SU-DHL-6 (cell line): ENCODE data around the gene SBNO2.

Experiments used
- H2AFZ ChIP-seq: fragments of 200-600 bp; sonication (generic); 2 replicates; pipeline ENCODE4 v1.6.1; 2014; ENCODE audit warnings: low read depth, mild to moderate bottlenecking, moderate library complexity, mixed read lengths, antibody characterized with exemption, low read length; ENCODE audit not compliant: severe bottlenecking
- H3F3A ChIP-seq: fragments of 200-600 bp; shearing (Covaris generic); 2 replicates; pipeline ENCODE4 v1.6.0; 2016; ENCODE audit warnings: antibody characterized with exemption, mild to moderate bottlenecking; ENCODE audit not compliant: insufficient read depth
- H3K27ac ChIP-seq: fragments of 200-600 bp; sonication (generic); 2 replicates; pipeline ENCODE4 v1.5.1; 2016; ENCODE audit warnings: low read depth, mild to moderate bottlenecking, low read length, moderate library complexity, mixed read lengths
- H3K27me3 ChIP-seq: fragments of 200-600 bp; sonication (generic), shearing (Covaris generic); 2 replicates; pipeline ENCODE4 v1.6.0; 2014; ENCODE audit warnings: mild to moderate bottlenecking, low read length
- H3K36me3 ChIP-seq: fragments of 200-600 bp; sonication (generic); 2 replicates; pipeline ENCODE4 v1.6.1; 2014; ENCODE audit warnings: mild to moderate bottlenecking, low read length, mixed read lengths
- H3K4me2 ChIP-seq: fragments of 300-600, 200-600 bp; shearing (Covaris generic), sonication (generic); 2 replicates; pipeline ENCODE4 v1.6.0; 2014; ENCODE audit warnings: low read length, low read depth, mild to moderate bottlenecking; ENCODE audit not compliant: poor library complexity, severe bottlenecking
- H3K4me3 ChIP-seq: fragments of 200-600 bp; sonication (generic); 2 replicates; pipeline ENCODE4 v1.5.1; 2014; ENCODE audit warnings: antibody characterized with exemption, low read length, mild to moderate bottlenecking, mixed read lengths; ENCODE audit not compliant: insufficient read depth, poor library complexity, severe bottlenecking
- H3K79me2 ChIP-seq: fragments of 200-600 bp; sonication (generic); 2 replicates; pipeline ENCODE4 v1.6.1; 2014; ENCODE audit warnings: mild to moderate bottlenecking, low read length, moderate library complexity; ENCODE audit not compliant: insufficient read depth
- H3K9ac ChIP-seq: fragments of 200-600 bp; sonication (generic); 2 replicates; pipeline ENCODE4 v1.7.0; 2014; ENCODE audit warnings: mild to moderate bottlenecking, low read length
- H3K9me2 ChIP-seq: fragments of 200-600 bp; sonication (generic); replicated peaks from 2 replicates; pipeline ENCODE4 v1.6.1; 2014; ENCODE audit warnings: low read length; ENCODE audit not compliant: insufficient read depth
- H3K9me3 ChIP-seq: fragments of 200-600 bp; sonication (generic); 2 replicates; pipeline ENCODE4 v1.6.1; 2014; ENCODE audit warnings: low read length, mixed read lengths; ENCODE audit not compliant: insufficient read depth
- H4K20me1 ChIP-seq: fragments of 200-600 bp; sonication (generic); 2 replicates; pipeline ENCODE4 v1.6.1; 2014; ENCODE audit warnings: low read depth, mild to moderate bottlenecking, antibody characterized with exemption, low read length, moderate library complexity, mixed read lengths
- EZH2phosphoT487 ChIP-seq: fragments of 200-600 bp; sonication (generic), shearing (Covaris generic); conservative IDR thresholded peaks from 2 replicates; pipeline ENCODE4 v1.6.1; 2018; ENCODE audit warnings: mild to moderate bottlenecking, antibody characterized with exemption, low read length, moderate library complexity, mixed read lengths
- TF ChIP-seq, protein P1 (sequence below): fragments of 200-600 bp; sonication (generic); IDR thresholded peaks from one replicate; pipeline ENCODE4 v1.5.1; 2017; ENCODE audit warnings: antibody characterized with exemption, mild to moderate bottlenecking, low read length, moderate library complexity; ENCODE audit not compliant: insufficient read depth, poor library complexity, severe bottlenecking

The SBNO2 gene

DNA sequence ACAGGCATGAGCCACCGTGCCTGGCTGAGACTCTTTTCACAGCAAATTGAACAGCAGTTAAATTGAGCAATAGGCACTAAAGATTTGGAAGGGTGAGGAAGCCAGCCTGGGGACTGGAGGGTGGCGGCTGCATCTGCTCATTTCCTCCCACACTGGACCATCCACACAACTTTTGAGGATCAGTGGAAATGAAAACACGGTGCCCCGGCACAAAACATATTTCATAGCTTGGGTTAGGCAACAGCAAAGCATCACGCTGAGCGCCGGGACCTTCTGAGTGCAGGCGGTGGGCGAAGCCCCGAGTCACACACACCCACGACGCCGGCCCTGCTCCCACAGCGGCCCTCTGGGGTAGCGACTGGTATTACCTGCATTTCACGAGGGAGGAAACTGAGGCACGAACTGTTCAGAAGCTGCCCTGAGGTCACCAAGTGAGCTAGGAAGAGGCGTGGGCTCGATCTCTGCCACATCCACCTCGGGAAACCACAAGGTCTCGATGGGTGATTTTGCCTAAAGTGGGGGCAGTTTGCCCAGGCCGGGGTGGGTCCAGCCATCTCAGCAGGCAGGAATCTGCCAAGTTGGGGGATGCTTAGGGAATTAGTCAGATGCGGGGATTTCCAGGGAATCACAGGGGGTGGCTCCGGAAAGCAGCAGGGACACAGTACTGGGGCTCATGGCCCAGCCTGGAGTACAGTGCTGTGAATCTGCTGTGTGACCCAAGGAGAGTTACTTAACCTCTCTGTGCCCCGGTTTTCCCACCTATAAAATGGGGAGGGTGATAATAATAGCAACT, 3.5 kb upstream of the SBNO2 start:
- no peak overlapping the region for H2AFZ ChIP-seq

DNA sequence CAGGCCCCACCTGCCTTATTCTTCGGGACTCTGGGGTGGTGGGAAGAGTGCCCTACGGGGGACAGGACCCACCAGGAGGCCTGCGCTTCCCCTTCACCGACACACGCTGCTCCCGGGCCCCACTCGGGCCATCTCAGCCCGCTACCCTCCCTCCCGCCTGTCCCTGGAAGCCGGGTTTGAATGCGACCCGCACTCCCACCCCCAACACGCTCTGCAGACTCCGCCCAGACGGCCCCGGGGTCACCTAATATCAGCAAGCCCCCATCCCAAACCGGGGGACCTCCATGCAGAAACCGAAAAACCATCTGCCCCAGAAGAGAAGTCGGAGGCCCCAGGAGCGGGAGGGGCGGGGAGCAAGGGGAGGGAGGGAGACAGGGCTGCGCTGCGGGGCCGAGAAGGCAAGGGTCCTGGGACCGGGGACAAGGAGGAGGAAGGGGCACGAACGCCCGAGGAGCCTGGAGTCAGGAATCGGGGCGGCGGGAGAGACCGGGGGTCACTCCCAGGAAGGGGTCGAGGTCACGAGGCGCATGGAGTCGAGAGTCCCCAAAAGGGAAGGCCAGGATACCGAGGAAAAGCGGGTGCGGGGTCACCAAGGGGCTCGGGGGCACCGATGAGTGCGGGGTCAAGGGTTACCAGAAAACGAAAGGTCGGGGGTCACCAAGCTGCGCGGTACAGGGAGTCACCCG, 766 bp downstream of the SBNO2 start:
- Histone ChIP-seq H2AFZ (peak overlapping the region; percentile 38), H3K27ac (no peak overlapping the region; the same call in 1 of the 2 replicates), H3K9me3 (no peaks in the 10 kb centered on the region), H3K36me3 (no peaks in the 10 kb centered on the region), H3K9ac (peak overlapping the region; percentile 86), H3K9me2 (no peaks in the 10 kb centered on the region), H3K27me3 (no peaks in the 10 kb centered on the region), H4K20me1 (no peaks in the 10 kb centered on the region), H3K4me3 (peak overlapping the region; percentile 92), H3K4me2 (peak overlapping the region; percentile 88), H3F3A (0 out of 2 replicates have a peak, but pooled peaks cover 5% of the 10 kb centered on the region), H3K79me2 (peaks cover 27% of the 10 kb centered on the region)
- TF ChIP-seq, protein P1, sequence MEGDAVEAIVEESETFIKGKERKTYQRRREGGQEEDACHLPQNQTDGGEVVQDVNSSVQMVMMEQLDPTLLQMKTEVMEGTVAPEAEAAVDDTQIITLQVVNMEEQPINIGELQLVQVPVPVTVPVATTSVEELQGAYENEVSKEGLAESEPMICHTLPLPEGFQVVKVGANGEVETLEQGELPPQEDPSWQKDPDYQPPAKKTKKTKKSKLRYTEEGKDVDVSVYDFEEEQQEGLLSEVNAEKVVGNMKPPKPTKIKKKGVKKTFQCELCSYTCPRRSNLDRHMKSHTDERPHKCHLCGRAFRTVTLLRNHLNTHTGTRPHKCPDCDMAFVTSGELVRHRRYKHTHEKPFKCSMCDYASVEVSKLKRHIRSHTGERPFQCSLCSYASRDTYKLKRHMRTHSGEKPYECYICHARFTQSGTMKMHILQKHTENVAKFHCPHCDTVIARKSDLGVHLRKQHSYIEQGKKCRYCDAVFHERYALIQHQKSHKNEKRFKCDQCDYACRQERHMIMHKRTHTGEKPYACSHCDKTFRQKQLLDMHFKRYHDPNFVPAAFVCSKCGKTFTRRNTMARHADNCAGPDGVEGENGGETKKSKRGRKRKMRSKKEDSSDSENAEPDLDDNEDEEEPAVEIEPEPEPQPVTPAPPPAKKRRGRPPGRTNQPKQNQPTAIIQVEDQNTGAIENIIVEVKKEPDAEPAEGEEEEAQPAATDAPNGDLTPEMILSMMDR: no peak
- TF ChIP-seq EZH2phosphoT487: no peak

More for the DNA sequence above, 3.5 kb upstream of the SBNO2 start:
- Histone ChIP-seq H3K9me2 (no peaks in the 10 kb centered on the region), H3K9ac (no peak overlapping the region), H3F3A (0 out of 2 replicates have a peak, but pooled peaks cover 5% of the 10 kb centered on the region), H3K79me2 (peaks cover 12% of the 10 kb centered on the region), H3K27me3 (no peaks in the 10 kb centered on the region), H3K36me3 (no peaks in the 10 kb centered on the region), H3K4me2 (no peak overlapping the region), H4K20me1 (no peaks in the 10 kb centered on the region), H3K4me3 (no peak overlapping the region), H3K27ac (no peak overlapping the region), H3K9me3 (no peaks in the 10 kb centered on the region)
- no peak for TF ChIP-seq EZH2phosphoT487
- TF ChIP-seq, protein P1: no peak

DNA sequence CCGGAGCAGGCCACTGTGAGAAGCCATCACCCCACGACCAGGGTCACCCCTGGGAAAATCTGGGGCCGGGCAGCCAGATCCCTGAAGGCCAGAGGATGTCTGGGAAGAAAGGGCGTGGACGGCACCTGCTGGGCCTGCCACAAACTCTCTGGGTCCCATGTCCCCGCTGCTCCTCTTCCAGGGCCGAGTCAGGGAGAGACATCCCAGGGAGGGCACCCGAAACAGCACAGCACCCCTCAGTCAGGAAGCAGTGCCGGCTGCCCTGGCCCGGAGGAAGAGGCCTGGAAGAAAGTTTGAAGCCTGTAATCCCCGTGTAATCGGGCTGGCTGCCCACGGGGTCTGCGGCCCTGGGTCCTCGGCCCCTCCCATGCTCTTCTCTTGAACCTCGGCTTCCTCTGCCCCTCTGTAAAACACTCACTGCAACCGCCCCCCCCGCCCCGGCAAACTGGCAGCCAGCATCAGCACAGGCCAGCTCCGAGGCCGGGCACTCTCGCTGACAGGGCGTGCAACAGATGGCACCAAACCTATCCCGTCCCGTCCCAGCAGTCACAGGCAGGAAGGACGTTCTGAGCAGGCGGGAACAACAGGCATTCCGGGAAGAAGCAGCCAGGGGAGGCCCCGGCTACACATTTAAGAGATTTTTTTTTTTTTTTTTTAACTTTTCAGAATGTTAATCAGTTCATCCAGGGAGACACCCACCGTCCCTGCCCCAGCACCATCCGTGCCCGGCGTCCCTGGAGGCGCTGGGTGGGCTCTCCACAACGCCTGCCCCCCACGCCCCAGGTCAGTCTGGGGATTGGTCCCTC, 1.5 kb downstream of the SBNO2 start:
- H2AFZ ChIP-seq: no peak overlapping the region
- peak overlapping the region; percentile 86 for H3K9ac ChIP-seq
- no peaks in the 10 kb centered on the region for H3K9me3 ChIP-seq
- no peaks in the 10 kb centered on the region for H3K9me2 ChIP-seq
- H3K27me3 ChIP-seq: no peaks in the 10 kb centered on the region
- no peaks in the 10 kb centered on the region for H4K20me1 ChIP-seq
- 0 out of 2 replicates have a peak, but pooled peaks cover 5% of the 10 kb centered on the region for H3F3A ChIP-seq
- peak overlapping the region; percentile 88 for H3K4me2 ChIP-seq
- H3K27ac ChIP-seq: no peak overlapping the region
- H3K79me2 ChIP-seq: peaks cover 29% of the 10 kb centered on the region
- H3K4me3 ChIP-seq: peak overlapping the region; percentile 92
- TF ChIP-seq, protein P1: no peak
- no peak for TF ChIP-seq EZH2phosphoT487
- no peaks in the 10 kb centered on the region for H3K36me3 ChIP-seq
